COLO668 (cell line): ENCODE measurements around the gene CDHR4.
"Not testable (repeated sequence)": the region's sequence is repeated elsewhere in the genome, so short reads cannot be mapped to it uniquely, and the experiment has no call there.

Source experiments
- DNase-seq: peaks from one replicate; lab custom pipeline; 2025; ENCODE audit not compliant: unreplicated experiment; lab: John Stamatoyannopoulos, UW

The CDHR4 gene

DNA sequence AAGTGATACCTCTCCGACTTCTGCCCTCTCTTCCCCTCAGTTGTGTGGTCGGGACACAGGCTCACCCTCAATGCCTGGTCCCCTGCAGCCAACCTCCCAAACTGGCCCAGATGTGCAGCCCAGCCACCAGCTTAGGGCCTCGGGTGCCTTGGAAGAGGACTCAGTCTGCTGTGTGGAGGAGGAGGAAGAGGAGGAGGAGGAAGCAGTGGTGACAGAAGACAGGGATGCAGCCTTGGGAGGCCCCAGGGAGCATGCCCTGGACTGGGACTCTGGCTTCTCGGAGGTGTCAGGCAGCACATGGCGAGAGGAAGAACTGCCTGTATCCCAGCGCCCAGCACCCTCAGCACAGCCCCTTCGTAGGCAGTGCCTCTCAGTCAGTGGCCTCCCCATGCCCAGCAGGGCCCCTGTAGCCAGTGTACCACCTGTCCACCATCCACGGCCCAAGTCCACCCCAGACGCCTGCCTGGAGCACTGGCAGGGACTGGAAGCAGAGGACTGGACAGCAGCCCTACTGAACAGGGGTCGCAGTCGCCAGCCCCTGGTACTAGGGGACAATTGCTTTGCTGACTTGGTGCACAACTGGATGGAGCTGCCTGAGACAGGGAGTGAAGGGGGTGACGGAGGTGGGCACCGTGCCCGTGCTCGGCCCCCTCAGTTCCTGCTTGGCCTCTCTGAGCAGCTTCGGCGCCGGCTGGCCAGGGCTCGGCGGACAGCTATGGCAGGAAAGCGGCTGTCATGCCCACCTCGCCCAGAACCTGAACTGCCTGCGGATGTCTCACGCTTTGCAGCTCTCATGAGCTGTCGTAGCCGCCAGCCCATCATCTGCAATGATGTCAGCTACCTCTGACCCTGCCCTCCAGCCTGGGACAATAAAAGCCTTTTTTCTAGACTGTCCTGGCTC, 4.7 kb upstream of the CDHR4 start:
- no peak for DNase-seq

DNA sequence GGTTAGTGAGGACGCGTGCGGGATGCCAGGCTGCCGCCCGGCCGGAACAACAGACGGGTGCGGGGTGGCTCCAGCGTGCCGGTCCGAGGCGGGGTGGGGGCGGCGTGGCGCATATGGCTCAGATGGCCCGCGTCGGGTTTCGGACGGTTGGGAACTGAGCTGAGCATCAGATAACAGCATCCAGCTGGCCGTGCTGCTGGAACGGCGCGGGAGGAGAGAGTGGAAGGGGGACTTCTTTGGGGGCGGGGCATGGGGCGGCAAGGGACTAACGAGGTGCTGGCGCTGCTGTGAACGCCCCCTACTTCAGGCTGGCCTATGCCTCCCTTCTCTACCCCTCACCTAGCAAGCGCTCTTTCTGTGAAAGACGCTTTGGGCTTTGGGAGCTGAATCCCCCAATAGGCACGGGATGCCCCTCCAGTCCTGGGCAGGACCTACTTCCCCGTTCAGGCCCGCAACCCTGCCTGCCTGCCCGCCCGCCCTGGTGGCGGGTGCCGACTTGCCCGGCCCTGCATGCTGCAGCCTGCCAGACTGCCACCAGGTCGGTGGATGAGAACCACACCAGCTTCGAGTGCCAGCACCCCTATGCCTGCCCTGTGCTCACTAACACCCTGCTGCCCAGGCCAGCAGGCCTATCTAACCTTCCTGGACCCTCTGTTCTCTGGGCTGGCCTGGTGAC, 3.9 kb upstream of the CDHR4 start:
- DNase-seq, result peak; percentile 45

DNA sequence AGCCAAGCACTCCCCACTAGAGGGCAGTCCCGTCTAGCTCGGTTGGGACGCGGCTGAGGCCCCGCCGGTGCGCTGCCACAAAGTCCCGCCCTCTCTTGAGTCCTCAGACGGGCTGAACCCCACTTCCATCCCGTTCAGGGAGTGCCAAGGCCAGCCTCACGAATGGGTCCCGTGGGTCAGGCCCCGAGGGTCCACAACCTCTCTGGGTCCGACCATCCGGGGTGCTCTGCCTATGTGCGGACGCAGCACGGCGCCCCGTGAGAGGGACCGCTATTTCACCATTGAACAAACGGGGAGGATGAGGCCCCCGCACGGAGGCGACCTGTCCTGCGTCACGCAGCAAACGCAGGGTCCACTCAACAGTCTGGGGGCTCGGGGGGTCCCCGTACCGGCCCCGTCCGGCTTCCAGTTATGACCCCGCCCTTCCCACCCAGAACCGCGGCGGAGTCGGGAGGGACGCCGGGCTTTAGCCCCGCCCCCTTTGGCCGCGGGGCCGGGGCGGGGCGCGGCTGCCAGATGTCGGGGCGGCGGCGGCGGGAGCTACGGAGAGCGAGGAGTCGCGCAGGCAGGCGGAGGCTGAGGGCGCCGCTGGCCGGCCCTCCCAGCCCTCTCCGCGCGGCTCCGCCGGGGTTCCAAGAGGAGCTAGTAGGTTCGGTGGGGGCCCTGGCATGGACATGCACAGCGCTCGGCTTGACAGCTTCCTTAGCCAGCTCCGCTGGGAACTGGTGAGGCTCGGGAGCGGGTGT, 3.2 kb upstream of the CDHR4 start, which contains the start of gene INKA1:
Gene INKA1, plus strand, starts transcription at position 543 of the 746 bp plus-strand sequence. Its CDS starts 132 bp downstream, at position 675.
- DNase-seq, result peak; percentile 80

- DNase-seq, result no peak
Observed at GRCh38 chr3:49801160-49801559, 1.5 kb upstream of the CDHR4 start.

GRCh38 chr3:49799105-49799504, 568 bp downstream of the CDHR4 start:
- no peak for DNase-seq

DNA sequence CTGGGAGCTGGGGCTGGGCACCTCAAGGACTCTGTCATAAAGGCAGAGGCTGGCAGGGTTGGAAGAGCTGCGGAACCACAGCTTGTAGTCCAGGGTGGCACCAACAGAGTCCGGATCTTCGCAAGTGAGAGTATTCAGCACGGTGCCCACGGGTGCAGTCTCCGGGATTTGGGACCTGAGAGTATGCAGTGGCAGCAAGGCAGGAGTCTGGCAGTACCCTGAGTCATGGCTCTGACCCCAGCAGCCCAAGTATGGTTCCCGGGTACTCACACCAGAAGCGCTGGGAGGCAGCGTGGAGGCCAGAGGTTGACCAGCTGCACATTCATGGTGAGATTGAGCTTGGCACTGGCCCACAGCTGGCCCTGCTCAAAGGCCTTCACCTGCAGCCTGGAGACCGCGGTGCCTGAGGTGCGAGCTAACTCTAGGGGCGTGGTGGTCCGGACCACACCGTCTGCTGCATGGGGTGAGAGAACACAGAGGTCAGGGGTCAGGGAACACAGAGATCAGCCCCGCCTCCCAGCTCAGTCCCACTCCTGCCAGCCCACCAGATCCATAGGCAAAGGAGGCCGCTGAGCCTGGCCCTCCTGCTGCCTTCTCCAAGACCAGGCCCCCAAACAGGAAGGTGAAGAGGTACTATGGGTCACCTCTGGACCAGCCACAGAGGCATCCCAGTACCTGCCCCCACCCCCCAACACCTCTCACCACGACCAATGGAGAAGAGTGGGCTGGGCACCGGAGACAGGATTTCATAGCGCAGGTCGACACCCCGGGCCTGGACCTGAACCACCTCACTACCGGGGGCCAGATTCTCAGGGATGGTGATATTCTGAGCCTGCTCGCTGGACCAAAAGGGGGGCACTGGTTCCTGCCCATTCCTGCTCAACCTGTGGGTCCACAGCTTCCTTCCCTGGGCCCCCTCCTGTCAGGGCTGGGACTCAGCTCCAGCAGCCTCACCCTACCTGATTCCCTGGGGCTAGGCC, 4.5 kb downstream of the CDHR4 start:
- no peak for DNase-seq

- no peak for DNase-seq
Observed at GRCh38 chr3:49794431-49794830, 5.2 kb downstream of the CDHR4 start.

- DNase-seq, result no peak
Observed at GRCh38 chr3:49793486-49794085, 6.1 kb downstream of the CDHR4 start.

GRCh38 chr3:49792371-49793150, 7.1 kb downstream of the CDHR4 start:
- DNase-seq, result no peak

- no peak for DNase-seq
Observed at GRCh38 chr3:49791571-49791970, 8.1 kb downstream of the CDHR4 start.

GRCh38 chr3:49790626-49791411, 8.9 kb downstream of the CDHR4 start:
- no peak for DNase-seq

DNA sequence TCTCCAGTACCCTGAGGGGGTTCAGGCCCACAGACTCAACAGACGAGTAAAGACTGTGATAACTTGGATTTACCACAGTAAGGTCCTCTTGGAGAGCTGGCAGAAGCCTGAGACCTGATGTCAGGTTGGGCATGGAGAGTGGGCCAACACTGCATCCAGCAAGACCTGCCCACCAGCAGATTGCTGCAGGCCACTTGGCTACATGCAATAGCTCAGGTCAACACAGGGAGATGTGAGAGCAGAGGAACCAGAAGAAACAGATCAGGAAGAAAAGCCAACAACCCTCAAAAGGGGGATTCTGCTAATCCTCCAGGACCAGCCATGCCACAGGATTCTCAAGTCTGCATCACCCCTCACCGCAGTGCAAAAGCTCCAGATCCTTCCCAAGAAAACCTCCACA, 11.6 kb downstream of the CDHR4 start:
- DNase-seq, result no peak

- no peak for DNase-seq
Observed at GRCh38 chr3:49787536-49787935, 12.1 kb downstream of the CDHR4 start.

DNA sequence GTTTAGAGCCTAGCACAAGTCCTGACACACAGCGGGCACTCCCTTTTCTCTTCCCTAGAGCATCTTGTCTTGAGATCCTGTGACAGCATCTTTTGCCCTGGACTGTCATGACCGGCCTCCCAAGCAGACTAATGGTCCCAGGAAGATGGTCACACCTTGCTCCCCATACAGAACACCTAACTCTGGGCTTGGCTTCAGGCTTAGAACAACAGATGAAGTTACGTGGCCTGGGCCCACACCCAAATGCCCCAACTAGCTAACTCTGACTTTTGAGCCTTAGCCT, 12.6 kb downstream of the CDHR4 start:
- DNase-seq, result no peak

DNA sequence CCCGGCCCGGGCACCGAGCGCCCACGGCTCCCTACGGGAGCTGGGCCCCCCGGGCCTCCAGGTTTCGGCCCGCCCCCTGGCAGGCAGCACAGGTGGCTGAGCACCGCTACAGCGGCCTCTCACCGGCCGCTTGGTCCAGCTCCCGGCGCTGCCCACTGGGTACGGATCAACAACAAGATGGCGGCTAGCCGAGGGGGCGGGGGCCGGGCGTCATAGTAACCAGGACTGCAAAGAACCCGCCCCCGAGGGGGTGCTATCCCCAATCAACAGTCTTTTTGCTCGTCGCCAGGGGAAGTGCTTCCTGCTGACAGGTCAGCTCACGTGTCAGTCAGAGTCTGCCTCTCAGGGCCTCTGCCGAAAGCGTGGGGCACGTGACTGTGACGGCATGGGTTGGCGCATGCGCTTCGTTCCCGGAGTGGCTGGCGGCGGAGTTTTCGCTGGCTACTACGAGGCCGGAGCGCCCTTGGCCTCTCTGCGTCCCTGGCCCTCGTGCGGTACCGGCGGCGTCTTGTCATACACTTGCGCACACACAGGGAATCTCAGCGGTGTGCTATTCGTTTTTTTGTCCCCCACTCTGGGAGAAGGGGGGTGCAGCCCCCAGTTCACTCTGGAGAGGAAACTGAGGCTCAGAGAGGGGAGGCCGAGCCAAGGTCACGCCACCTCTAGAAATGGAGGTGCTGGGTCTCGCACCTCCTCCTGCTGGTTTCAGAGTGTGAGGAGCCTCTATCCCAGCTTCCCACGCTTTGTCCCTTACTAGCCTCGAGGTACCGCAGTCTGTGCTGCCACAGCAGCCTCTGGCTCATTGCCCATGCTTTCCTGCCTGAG, 13.1 kb downstream of the CDHR4 start, which contains the start of gene IP6K1:
Gene IP6K1, minus strand, starts transcription at position 186 of the 825 bp plus-strand sequence. CDS start 38,502 bp downstream, outside the sequence.
- DNase-seq, result peak; percentile 97

- peak; percentile 36 for DNase-seq
Observed at GRCh38 chr3:49785565-49786356, 13.9 kb downstream of the CDHR4 start.

DNA sequence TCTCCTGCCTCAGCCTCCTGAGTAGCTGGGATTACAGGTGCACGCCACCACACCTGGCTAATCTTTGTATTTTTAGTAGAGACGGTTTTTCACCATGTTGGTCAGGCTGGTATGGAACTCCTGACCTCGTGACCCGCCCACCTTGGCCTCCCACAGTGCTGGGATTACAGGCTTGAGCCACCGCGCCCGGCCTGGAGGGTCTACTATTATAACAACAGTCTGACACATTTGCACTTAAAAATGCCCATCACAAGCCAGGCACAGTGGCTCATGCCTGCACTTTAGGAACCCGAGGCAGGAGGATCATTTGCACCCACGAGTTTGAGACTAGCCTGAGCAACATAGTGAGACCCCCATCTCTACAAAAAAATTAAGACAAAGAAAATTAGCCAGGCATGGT, 17.4 kb downstream of the CDHR4 start:
- not testable (repeated sequence) for DNase-seq
